Measurements from ENCODE around the gene DLGAP1. TPM values are rescaled to one million over a fixed set of nuclear protein-coding genes. Genes with fewer than 3 reads are reported as not detected.

DLGAP1 gene
- total and polyA plus RNA-seq, 2 experiments from 2014 or later: 0.13 to 0.22 TPM

GRCh38 chr18:3871687-3872086 lies 583.4 kb downstream of the DLGAP1 start:
- H3K9me2 ChIP-seq (ENCODE audit: insufficient read depth): no peaks in the 10 kb centered on the region
- no peaks in the 10 kb centered on the region for H3F3A ChIP-seq (ENCODE audit: insufficient read depth)
- TF ChIP-seq EZH2 (IDR thresholded peaks at IDR 0.05; ENCODE audit: insufficient read depth, poor library complexity, severe bottlenecking): no peak
- TF ChIP-seq EZH2phosphoT487 (IDR thresholded peaks at IDR 0.05; ENCODE audit: insufficient read depth, low read depth): no peak
- no peaks in the 10 kb centered on the region for H3K9me3 ChIP-seq (ENCODE audit: low read depth)
- no peaks in the 10 kb centered on the region for H3K27me3 ChIP-seq (replicated peaks; ENCODE audit: insufficient read depth)
- H3K4me3 ChIP-seq: no peak overlapping the region
- no peak overlapping the region for H3K4me2 ChIP-seq (ENCODE audit: unreplicated experiment)
- WGBS, 2 experiments (ENCODE audit: low coverage in 1 of 2, low lambda C conversion rate in 2 of 2, missing lambda C conversion rate in 2 of 2): 98 to 99% methylated on average over 2 of the region's 2 CpGs
- peaks cover 13% of the 10 kb centered on the region for H3K4me1 ChIP-seq (ENCODE audit: insufficient read depth)
- no peaks in the 10 kb centered on the region for H4K20me1 ChIP-seq (ENCODE audit: insufficient read depth)
- H3K79me2 ChIP-seq (ENCODE audit: insufficient read depth): no peaks in the 10 kb centered on the region
- in situ Hi-C loops (cut with MboI): loop anchor here (10.0 to 25.0 kb wide), 2 partner anchors 123 to 584 kb away; no protein-coding TSS in a partner anchor
- H3K36me3 ChIP-seq (ENCODE audit: low read depth): no peaks in the 10 kb centered on the region
- no peak overlapping the region for H3K9ac ChIP-seq
- H2AFZ ChIP-seq: no peak overlapping the region
- no peak for DNase-seq
- H3K27ac ChIP-seq: no peak overlapping the region

- Histone ChIP-seq H3K79me2 (ENCODE audit: insufficient read depth) (no peaks in the 10 kb centered on the region), H3K9me2 (ENCODE audit: insufficient read depth) (no peaks in the 10 kb centered on the region), H3K27ac (no peak overlapping the region), H3F3A (ENCODE audit: insufficient read depth) (no peaks in the 10 kb centered on the region), H3K4me3 (no peak overlapping the region), H3K27me3 (replicated peaks; ENCODE audit: insufficient read depth) (no peaks in the 10 kb centered on the region), H3K4me1 (ENCODE audit: insufficient read depth) (peaks cover 13% of the 10 kb centered on the region), H3K4me2 (ENCODE audit: unreplicated experiment) (no peak overlapping the region), H3K9me3 (ENCODE audit: low read depth) (no peaks in the 10 kb centered on the region), H2AFZ (no peak overlapping the region), H3K36me3 (ENCODE audit: low read depth) (no peaks in the 10 kb centered on the region), H4K20me1 (ENCODE audit: insufficient read depth) (no peaks in the 10 kb centered on the region), H3K9ac (no peak overlapping the region)
- TF ChIP-seq EZH2phosphoT487 (IDR thresholded peaks at IDR 0.05; ENCODE audit: insufficient read depth, low read depth): no peak
- no peak for TF ChIP-seq EZH2 (IDR thresholded peaks at IDR 0.05; ENCODE audit: insufficient read depth, poor library complexity, severe bottlenecking)
- no peak for DNase-seq
- 94 to 97% methylated on average over 4 of the region's 4 CpGs for WGBS, 2 experiments (ENCODE audit: low coverage in 1 of 2, low lambda C conversion rate in 2 of 2, missing lambda C conversion rate in 2 of 2)
- in situ Hi-C loops (cut with MboI): loop anchor here (10.0 to 25.0 kb wide), 2 partner anchors 124 to 584 kb away; no protein-coding TSS in a partner anchor
Measured at GRCh38 chr18:3870914-3871313, 584.2 kb downstream of the DLGAP1 start.

- in situ Hi-C loops (cut with MboI): loop anchor here (10.0 to 25.0 kb wide), 3 partner anchors 125 to 583 kb away; no protein-coding TSS in a partner anchor
- no peaks in the 10 kb centered on the region for H3K9me2 ChIP-seq (ENCODE audit: insufficient read depth)
- peaks cover 13% of the 10 kb centered on the region for H3K4me1 ChIP-seq (ENCODE audit: insufficient read depth)
- H3K36me3 ChIP-seq (ENCODE audit: low read depth): no peaks in the 10 kb centered on the region
- H3K9ac ChIP-seq: no peak overlapping the region
- no peaks in the 10 kb centered on the region for H3K79me2 ChIP-seq (ENCODE audit: insufficient read depth)
- WGBS, 2 experiments (ENCODE audit: low coverage in 1 of 2, low lambda C conversion rate in 2 of 2, missing lambda C conversion rate in 2 of 2): 33 to 34% methylated on average over 2 of the region's 2 CpGs
- no peaks in the 10 kb centered on the region for H4K20me1 ChIP-seq (ENCODE audit: insufficient read depth)
- peak; percentile 76 for DNase-seq
- H3K9me3 ChIP-seq (ENCODE audit: low read depth): no peaks in the 10 kb centered on the region
- H3K27me3 ChIP-seq (replicated peaks; ENCODE audit: insufficient read depth): no peaks in the 10 kb centered on the region
- H3K4me3 ChIP-seq: no peak overlapping the region
- no peaks in the 10 kb centered on the region for H3F3A ChIP-seq (ENCODE audit: insufficient read depth)
- H3K4me2 ChIP-seq (ENCODE audit: unreplicated experiment): no peak overlapping the region
- no peak overlapping the region for H2AFZ ChIP-seq
- TF ChIP-seq EZH2 (IDR thresholded peaks at IDR 0.05; ENCODE audit: insufficient read depth, poor library complexity, severe bottlenecking) (no peak), EZH2phosphoT487 (IDR thresholded peaks at IDR 0.05; ENCODE audit: insufficient read depth, low read depth) (no peak)
- H3K27ac ChIP-seq: no peak overlapping the region
Measured at GRCh38 chr18:3869848-3870247, 585.3 kb downstream of the DLGAP1 start.

GRCh38 chr18:3867864-3868311 lies 587.2 kb downstream of the DLGAP1 start:
- 68% methylated on average over 8 of the region's 8 CpGs for WGBS, 2 experiments (ENCODE audit: low coverage in 1 of 2, low lambda C conversion rate in 2 of 2, missing lambda C conversion rate in 2 of 2)
- Histone ChIP-seq H3K9me3 (ENCODE audit: low read depth) (no peaks in the 10 kb centered on the region), H3K9ac (no peak overlapping the region), H3K27ac (no peak overlapping the region), H3K4me2 (ENCODE audit: unreplicated experiment) (no peak overlapping the region), H3K4me3 (no peak overlapping the region), H3K79me2 (ENCODE audit: insufficient read depth) (no peaks in the 10 kb centered on the region), H3K36me3 (ENCODE audit: low read depth) (no peaks in the 10 kb centered on the region), H3K9me2 (ENCODE audit: insufficient read depth) (no peaks in the 10 kb centered on the region), H2AFZ (no peak overlapping the region), H4K20me1 (ENCODE audit: insufficient read depth) (no peaks in the 10 kb centered on the region), H3K27me3 (replicated peaks; ENCODE audit: insufficient read depth) (no peaks in the 10 kb centered on the region), H3K4me1 (ENCODE audit: insufficient read depth) (no peaks in the 10 kb centered on the region), H3F3A (ENCODE audit: insufficient read depth) (no peaks in the 10 kb centered on the region)
- TF ChIP-seq EZH2 (IDR thresholded peaks at IDR 0.05; ENCODE audit: insufficient read depth, poor library complexity, severe bottlenecking): no peak
- no peak for TF ChIP-seq EZH2phosphoT487 (IDR thresholded peaks at IDR 0.05; ENCODE audit: insufficient read depth, low read depth)
- DNase-seq: no peak
- in situ Hi-C loops (cut with MboI): loop anchor here (10.0 to 25.0 kb wide), 2 partner anchors 163 to 581 kb away; no protein-coding TSS in a partner anchor
